GM12878 (cell line): ENCODE measurements around the gene RBMS1. TPM values are rescaled to one million over a fixed set of nuclear protein-coding genes. Genes with fewer than 3 reads are reported as not detected.

Source experiments
- ATAC-seq: fragments of 200-7000 bp; cut with Tn5 transposase; 3 replicates; pipeline ENCODE4 v1.9.1; 2020; ENCODE audit warnings: mild to moderate bottlenecking, moderate library complexity
- BruUV-seq: library from RNA; stranded (reverse); fragments of 400-500 nt; replicated peaks from 2 replicates; lab custom pipeline; 2021; lab: Mats Ljungman, UMichigan
- CTCF ChIA-PET: fragments of 300-600 bp; sonication (Branson Sonifier 250); formaldehyde crosslinking; extraction: SDS; loops from one replicate; lab custom pipeline; 2021; ENCODE audit warnings: inconsistent platforms; lab: Yijun Ruan, JAX
- POLR2A ChIA-PET: fragments of 350-600 bp; formaldehyde crosslinking; extraction: SDS; loops from one replicate; lab custom pipeline; 2021; ENCODE audit warnings: inconsistent platforms; lab: Charles Lee
- RAD21 ChIA-PET: fragments of 300-600 bp; sonication (Branson Sonifier 250); formaldehyde crosslinking; loops from one replicate; lab custom pipeline; 2023; ENCODE audit warnings: antibody characterized with exemption; ENCODE audit not compliant: unreplicated experiment; lab: Charles Lee
- SMC1A ChIA-PET: fragments of 300-600 bp; sonication (Branson Sonifier 250); formaldehyde crosslinking; loops from one replicate; lab custom pipeline; 2023; ENCODE audit not compliant: unreplicated experiment, uncharacterized antibody; lab: Charles Lee
- DNase-seq: peaks from one replicate; pipeline ENCODE4 v3.0.0-alpha.2; 2011; ENCODE audit warnings: low read depth, low spot score
- FAIRE-seq: peaks from 3 replicates; lab custom pipeline; 2011; peaks lifted over from hg19 to GRCh38; lab: Jason Lieb, UNC
- H2AFZ ChIP-seq: 2 replicates; pipeline ENCODE4 v1.6.0; 2011; ENCODE audit warnings: low read depth, low read length, control low read depth; ENCODE audit not compliant: control insufficient read depth
- H3K27ac ChIP-seq: 2 replicates; pipeline ENCODE4 v1.5.1; 2011; ENCODE audit warnings: control low read depth; ENCODE audit not compliant: control insufficient read depth, insufficient read depth
- H3K27me3 ChIP-seq, 2 experiments: replicated peaks in 1 of 2; 2 replicates each; pipeline versions ENCODE4 v1.6.0 to v1.6.1; 2011; ENCODE audit warnings: low read length in 1 of 2; ENCODE audit not compliant: control insufficient read depth in 2 of 2, insufficient read depth in 2 of 2
- H3K36me3 ChIP-seq, 2 experiments: 2 replicates each; pipeline ENCODE4 v1.5.1; 2011; ENCODE audit warnings: low read length in 1 of 2; ENCODE audit not compliant: control insufficient read depth in 2 of 2, insufficient read depth in 2 of 2
- H3K4me1 ChIP-seq: 2 replicates; pipeline ENCODE4 v1.6.1; 2011; ENCODE audit warnings: mild to moderate bottlenecking, low read length, moderate library complexity, mixed read lengths; ENCODE audit not compliant: control insufficient read depth, insufficient read depth
- H3K4me2 ChIP-seq: 2 replicates; pipeline ENCODE4 v1.6.0; 2011; ENCODE audit warnings: control low read depth; ENCODE audit not compliant: control insufficient read depth, insufficient read depth
- H3K4me3 ChIP-seq: fragments of 200-600 bp; sonication (generic); 2 replicates; pipeline ENCODE4 v1.5.1; 2016
- H3K79me2 ChIP-seq: 2 replicates; pipeline ENCODE4 v1.6.0; 2011; ENCODE audit warnings: low read length; ENCODE audit not compliant: control insufficient read depth, insufficient read depth
- H3K9ac ChIP-seq: 2 replicates; pipeline ENCODE4 v1.8.0; 2011; ENCODE audit warnings: low read length, control low read depth, mixed read lengths; ENCODE audit not compliant: control insufficient read depth, insufficient read depth
- H3K9me3 ChIP-seq: replicated peaks from 3 replicates; pipeline ENCODE4 v1.5.1; 2011; ENCODE audit warnings: mild to moderate bottlenecking, low read length; ENCODE audit not compliant: control insufficient read depth, insufficient read depth
- H4K20me1 ChIP-seq: 2 replicates; pipeline ENCODE4 v1.6.0; 2011; ENCODE audit not compliant: control insufficient read depth, insufficient read depth
- DPF2 ChIP-seq: fragments of 450-650 bp; IDR thresholded peaks from 2 replicates; pipeline ENCODE4 v1.6.1; 2017; ENCODE audit warnings: mild to moderate bottlenecking
- E2F8 ChIP-seq: fragments of 450-650 bp; IDR thresholded peaks from 2 replicates; pipeline ENCODE4 v1.6.1; 2018; ENCODE audit warnings: mild to moderate bottlenecking, low read depth, moderate library complexity; ENCODE audit not compliant: partially characterized antibody
- ELK1 ChIP-seq: IDR thresholded peaks from 2 replicates; pipeline ENCODE4 v1.6.1; 2012; ENCODE audit warnings: low read depth, low read length, improper control_type of control experiment
- JUNB ChIP-seq: IDR thresholded peaks from 2 replicates; pipeline ENCODE4 v1.6.1; 2016; ENCODE audit warnings: antibody characterized with exemption, mild to moderate bottlenecking
- POLR2AphosphoS2 ChIP-seq: IDR thresholded peaks from 2 replicates; pipeline ENCODE4 v1.6.1; 2011; ENCODE audit warnings: low read depth, mild to moderate bottlenecking, low read length, improper control_type of control experiment, moderate library complexity
- SIN3A ChIP-seq: IDR thresholded peaks from 2 replicates; pipeline ENCODE4 v1.6.1; 2012; ENCODE audit warnings: low read depth, low read length, improper control_type of control experiment
- SPI1 ChIP-seq: IDR thresholded peaks from 2 replicates; pipeline ENCODE4 v1.6.1; 2011; ENCODE audit warnings: low read depth, mild to moderate bottlenecking, low read length, moderate library complexity, borderline replicate concordance; ENCODE audit not compliant: insufficient read depth
- ZNF274 ChIP-seq: IDR thresholded peaks from one replicate; pipeline ENCODE4 v1.8.0; 2011; ENCODE audit not compliant: insufficient read length, insufficient read depth
- ZNF384 ChIP-seq: IDR thresholded peaks from 2 replicates; pipeline ENCODE4 v1.6.1; 2012; ENCODE audit warnings: low read depth, mild to moderate bottlenecking, low read length, improper control_type of control experiment, borderline replicate concordance
- WGBS: methylation state at CpG from one replicate; pipeline ENCODE4 v1.1.6; 2016; ENCODE audit warnings: low lambda C conversion rate; ENCODE audit not compliant: insufficient replicate concordance, insufficient coverage; ENCODE audit errors: missing lambda C conversion rate; 5-methylcytosine and 5-hydroxymethylcytosine counted together
- in situ Hi-C: fragments of 300-500 bp; cut with MboI; formaldehyde crosslinking; loops from 9 replicates; pipeline ENCODE4 v1.14.3; 2018; ENCODE audit warnings: mixed read lengths
- intact Hi-C: fragments of 100-400 bp; cut with micrococcal nuclease; formaldehyde crosslinking; loops from one replicate; pipeline ENCODE4 v1.14.2; 2022; ENCODE audit not compliant: unreplicated experiment
- polyA plus RNA-seq, 11 experiments: library from polyadenylated mRNA; depleted of rRNA in 4 of 11; unstranded in 6 of 11; stranded (reverse) in 5 of 11; fragments of >200 nt; fragmentation: Nextera tagmentation in 4 of 11; fragmentation: Illumina TruSeq in 1 of 11; extraction: Ambion mirVana in 4 of 11; extraction: Trizol in 1 of 11; gene quantifications; 1 replicate in 1 of 11; 2 replicates in 10 of 11; pipeline versions ENCODE4 v1.2.1 to v1.2.3, GENCODE V29; 2011 to 2016; ENCODE audit warnings: inconsistent platforms in 2 of 11, missing spikeins in 2 of 11, low read depth in 1 of 11
- total RNA-seq, 4 experiments: library from RNA; depleted of rRNA in 3 of 4; stranded (reverse); fragments of >200 nt in 3 of 4; fragmentation: Illumina TruSeq in 1 of 4; extraction: Trizol in 1 of 4; gene quantifications; 2 replicates each; pipeline versions ENCODE4 v1.2.1 to v1.2.3, GENCODE V29; 2013 to 2021

RBMS1 gene
- total and polyA plus RNA-seq, 10 of the 15 experiments (the other 5 are each of a cell fraction or from before 2014, with no cell fraction given) = 0.04 to 0.31 (median 0.17) TPM; not detected in 1

GRCh38 chr2:160247296-160248035 lies 246.1 kb downstream of the RBMS1 start:
- CTCF ChIA-PET = interaction anchor here (1.6 to 1.8 kb wide), 2 partner anchors 23 to 138 kb away, joined by 4 to 7 read pairs; no protein-coding TSS in a partner anchor
- H2AFZ ChIP-seq = no peak overlapping the region
- FAIRE-seq (no peak), DNase-seq (no peak), ATAC-seq (no peak)
- no peak overlapping the region for H3K27ac ChIP-seq
- no peaks in the 10 kb centered on the region for H3K4me1 ChIP-seq
- no peaks in the 10 kb centered on the region; a peak in 2 of 4 replicates for H3K27me3 ChIP-seq
- H4K20me1 ChIP-seq = no peaks in the 10 kb centered on the region
- H3K9me3 ChIP-seq = no peaks in the 10 kb centered on the region
- SMC1A ChIA-PET = interaction anchor here (1.3 kb wide), 1 partner anchor 7 kb away, joined by 4 read pairs; no protein-coding TSS in a partner anchor
- no peak overlapping the region for H3K4me2 ChIP-seq
- no peak overlapping the region for H3K9ac ChIP-seq
- in situ Hi-C loops (no loop called here), intact Hi-C loops (no loop called here)
- RAD21 ChIA-PET = no interaction called here
- POLR2A ChIA-PET = no interaction called here
- H3K79me2 ChIP-seq = no peaks in the 10 kb centered on the region
- WGBS = 57% methylated on average over 6 of the region's 6 CpGs
- TF ChIP-seq SIN3A (no peak), E2F8 (no peak), POLR2AphosphoS2 (no peak), ELK1 (no peak), ZNF274 (no peak), JUNB (no peak), DPF2 (no peak), ZNF384 (no peak), SPI1 (no peak)
- BruUV-seq = no TSS peak
- no peaks in the 10 kb centered on the region for H3K36me3 ChIP-seq
- H3K4me3 ChIP-seq = no peak overlapping the region
